ENCODE data around the gene ASB1.

- no peak for TF ChIP-seq CTCF (IDR thresholded peaks at IDR 0.05)
- no peak for TF ChIP-seq POLR2A (IDR thresholded peaks at IDR 0.05)
These were observed 46.4 kb upstream of the ASB1 start for GRCh38 chr2:238380336-238380735.

Measured in body of pancreas (tissue), 4 donors.